GM12878 (cell line): ENCODE data around the gene DHX30. TPM values are rescaled to one million over a fixed set of nuclear protein-coding genes. Genes with fewer than 3 reads are reported as not detected.

Source experiments
- ATAC-seq: fragments of 200-7000 bp; cut with Tn5 transposase; 3 replicates; pipeline ENCODE4 v1.9.1; 2020; ENCODE audit warnings: mild to moderate bottlenecking, moderate library complexity
- BruUV-seq: library from RNA; stranded (reverse); fragments of 400-500 nt; replicated peaks from 2 replicates; lab custom pipeline; 2021; lab: Mats Ljungman, UMichigan
- CTCF ChIA-PET: fragments of 300-600 bp; sonication (Branson Sonifier 250); formaldehyde crosslinking; extraction: SDS; loops from one replicate; lab custom pipeline; 2021; ENCODE audit warnings: inconsistent platforms; lab: Yijun Ruan, JAX
- POLR2A ChIA-PET: fragments of 350-600 bp; formaldehyde crosslinking; extraction: SDS; loops from one replicate; lab custom pipeline; 2021; ENCODE audit warnings: inconsistent platforms; lab: Charles Lee
- RAD21 ChIA-PET: fragments of 300-600 bp; sonication (Branson Sonifier 250); formaldehyde crosslinking; loops from one replicate; lab custom pipeline; 2023; ENCODE audit warnings: antibody characterized with exemption; ENCODE audit not compliant: unreplicated experiment; lab: Charles Lee
- SMC1A ChIA-PET: fragments of 300-600 bp; sonication (Branson Sonifier 250); formaldehyde crosslinking; loops from one replicate; lab custom pipeline; 2023; ENCODE audit not compliant: unreplicated experiment, uncharacterized antibody; lab: Charles Lee
- DNase-seq: peaks from one replicate; pipeline ENCODE4 v3.0.0-alpha.2; 2011; ENCODE audit warnings: low read depth, low spot score
- FAIRE-seq: peaks from 3 replicates; lab custom pipeline; 2011; peaks lifted over from hg19 to GRCh38; lab: Jason Lieb, UNC
- H2AFZ ChIP-seq: 2 replicates; pipeline ENCODE4 v1.6.0; 2011; ENCODE audit warnings: low read depth, low read length, control low read depth; ENCODE audit not compliant: control insufficient read depth
- H3K27ac ChIP-seq: 2 replicates; pipeline ENCODE4 v1.5.1; 2011; ENCODE audit warnings: control low read depth; ENCODE audit not compliant: control insufficient read depth, insufficient read depth
- H3K27me3 ChIP-seq, 2 experiments: replicated peaks in 1 of 2; 2 replicates each; pipeline versions ENCODE4 v1.6.0 to v1.6.1; 2011; ENCODE audit warnings: low read length in 1 of 2; ENCODE audit not compliant: control insufficient read depth in 2 of 2, insufficient read depth in 2 of 2
- H3K36me3 ChIP-seq, 2 experiments: 2 replicates each; pipeline ENCODE4 v1.5.1; 2011; ENCODE audit warnings: low read length in 1 of 2; ENCODE audit not compliant: control insufficient read depth in 2 of 2, insufficient read depth in 2 of 2
- H3K4me1 ChIP-seq: 2 replicates; pipeline ENCODE4 v1.6.1; 2011; ENCODE audit warnings: mild to moderate bottlenecking, low read length, moderate library complexity, mixed read lengths; ENCODE audit not compliant: control insufficient read depth, insufficient read depth
- H3K4me2 ChIP-seq: 2 replicates; pipeline ENCODE4 v1.6.0; 2011; ENCODE audit warnings: control low read depth; ENCODE audit not compliant: control insufficient read depth, insufficient read depth
- H3K4me3 ChIP-seq: fragments of 200-600 bp; sonication (generic); 2 replicates; pipeline ENCODE4 v1.5.1; 2016
- H3K79me2 ChIP-seq: 2 replicates; pipeline ENCODE4 v1.6.0; 2011; ENCODE audit warnings: low read length; ENCODE audit not compliant: control insufficient read depth, insufficient read depth
- H3K9ac ChIP-seq: 2 replicates; pipeline ENCODE4 v1.8.0; 2011; ENCODE audit warnings: low read length, control low read depth, mixed read lengths; ENCODE audit not compliant: control insufficient read depth, insufficient read depth
- H3K9me3 ChIP-seq: replicated peaks from 3 replicates; pipeline ENCODE4 v1.5.1; 2011; ENCODE audit warnings: mild to moderate bottlenecking, low read length; ENCODE audit not compliant: control insufficient read depth, insufficient read depth
- H4K20me1 ChIP-seq: 2 replicates; pipeline ENCODE4 v1.6.0; 2011; ENCODE audit not compliant: control insufficient read depth, insufficient read depth
- BCLAF1 ChIP-seq: fragments of 450-650 bp; IDR thresholded peaks from 2 replicates; pipeline ENCODE4 v1.6.1; 2017; ENCODE audit warnings: antibody characterized with exemption, mild to moderate bottlenecking, moderate library complexity
- CBX5 ChIP-seq: sonication (generic); IDR thresholded peaks from 2 replicates; pipeline ENCODE4 v1.6.1; 2016; ENCODE audit warnings: low read depth, moderate library complexity, mild to moderate bottlenecking, inconsistent platforms
- EP300 ChIP-seq, 2 experiments: fragments of 150-350 bp in 1 of 2; IDR thresholded peaks; 2 replicates each; pipeline ENCODE4 v1.6.1; 2011 to 2012; ENCODE audit warnings: low read depth in 2 of 2, low read length in 2 of 2, borderline replicate concordance in 1 of 2, improper control_type of control experiment in 1 of 2, inconsistent platforms in 1 of 2; ENCODE audit not compliant: control insufficient read depth in 1 of 2
- ETV6 ChIP-seq, 2 experiments: fragments of 450-650 bp in 1 of 2; IDR thresholded peaks in 1 of 2; conservative IDR thresholded peaks in 1 of 2; 2 replicates each; pipeline ENCODE4 v1.6.1; 2014; ENCODE audit warnings: antibody characterized with exemption in 1 of 2, borderline replicate concordance in 1 of 2, low read depth in 1 of 2, mild to moderate bottlenecking in 1 of 2, moderate library complexity in 1 of 2
- IRF4 ChIP-seq: IDR thresholded peaks from 2 replicates; pipeline ENCODE4 v1.6.1; 2011; ENCODE audit warnings: low read depth, low read length
- MEF2B ChIP-seq: fragments of 450-650 bp; IDR thresholded peaks from 2 replicates; pipeline ENCODE4 v1.6.1; 2018; ENCODE audit warnings: mild to moderate bottlenecking, moderate library complexity; ENCODE audit not compliant: partially characterized antibody, poor library complexity, severe bottlenecking
- MTA3 ChIP-seq: IDR thresholded peaks from 2 replicates; pipeline ENCODE4 v1.6.1; 2012; ENCODE audit warnings: low read length, inconsistent platforms, borderline replicate concordance
- SMC3 ChIP-seq: IDR thresholded peaks from 2 replicates; pipeline ENCODE4 v1.6.1; 2011; ENCODE audit warnings: low read length, improper control_type of control experiment, borderline replicate concordance
- SRF ChIP-seq, 2 experiments: IDR thresholded peaks; 2 replicates each; pipeline ENCODE4 v1.6.1; 2011; ENCODE audit warnings: low read depth in 2 of 2, low read length in 2 of 2, mild to moderate bottlenecking in 1 of 2, moderate library complexity in 1 of 2
- WGBS: methylation state at CpG from one replicate; pipeline ENCODE4 v1.1.6; 2016; ENCODE audit warnings: low lambda C conversion rate; ENCODE audit not compliant: insufficient replicate concordance, insufficient coverage; ENCODE audit errors: missing lambda C conversion rate; 5-methylcytosine and 5-hydroxymethylcytosine counted together
- in situ Hi-C: fragments of 300-500 bp; cut with MboI; formaldehyde crosslinking; loops from 9 replicates; pipeline ENCODE4 v1.14.3; 2018; ENCODE audit warnings: mixed read lengths
- intact Hi-C: fragments of 100-400 bp; cut with micrococcal nuclease; formaldehyde crosslinking; loops from one replicate; pipeline ENCODE4 v1.14.2; 2022; ENCODE audit not compliant: unreplicated experiment
- polyA plus RNA-seq, 11 experiments: library from polyadenylated mRNA; depleted of rRNA in 4 of 11; unstranded in 6 of 11; stranded (reverse) in 5 of 11; fragments of >200 nt; fragmentation: Nextera tagmentation in 4 of 11; fragmentation: Illumina TruSeq in 1 of 11; extraction: Ambion mirVana in 4 of 11; extraction: Trizol in 1 of 11; gene quantifications; 1 replicate in 1 of 11; 2 replicates in 10 of 11; pipeline versions ENCODE4 v1.2.1 to v1.2.3, GENCODE V29; 2011 to 2016; ENCODE audit warnings: inconsistent platforms in 2 of 11, missing spikeins in 2 of 11, low read depth in 1 of 11
- total RNA-seq, 4 experiments: library from RNA; depleted of rRNA in 3 of 4; stranded (reverse); fragments of >200 nt in 3 of 4; fragmentation: Illumina TruSeq in 1 of 4; extraction: Trizol in 1 of 4; gene quantifications; 2 replicates each; pipeline versions ENCODE4 v1.2.1 to v1.2.3, GENCODE V29; 2013 to 2021
- TF ChIP-seq, protein P1 (sequence below): fragments of 450-650 bp; IDR thresholded peaks from 2 replicates; pipeline ENCODE4 v1.6.1; 2018; ENCODE audit warnings: borderline replicate concordance, mild to moderate bottlenecking; ENCODE audit not compliant: partially characterized antibody
- TF ChIP-seq, protein P2 (sequence below): fragments of 450-650 bp; formaldehyde crosslinking; IDR thresholded peaks from 2 replicates; pipeline ENCODE4 v1.5.0; 2022; ENCODE audit warnings: mild to moderate bottlenecking, missing genetic modification characterization
- TF ChIP-seq, protein P3 (sequence below): IDR thresholded peaks from 2 replicates; pipeline ENCODE4 v1.6.1; 2011; ENCODE audit warnings: borderline replicate concordance, low read depth, mild to moderate bottlenecking, moderate library complexity, low read length; ENCODE audit not compliant: insufficient read depth, poor library complexity, severe bottlenecking

Gene DHX30
- total and polyA plus RNA-seq, 10 of the 15 experiments (the other 5 are each of a cell fraction or from before 2014, with no cell fraction given), result 9.5 to 75.3 (median 47.8) TPM

DNA sequence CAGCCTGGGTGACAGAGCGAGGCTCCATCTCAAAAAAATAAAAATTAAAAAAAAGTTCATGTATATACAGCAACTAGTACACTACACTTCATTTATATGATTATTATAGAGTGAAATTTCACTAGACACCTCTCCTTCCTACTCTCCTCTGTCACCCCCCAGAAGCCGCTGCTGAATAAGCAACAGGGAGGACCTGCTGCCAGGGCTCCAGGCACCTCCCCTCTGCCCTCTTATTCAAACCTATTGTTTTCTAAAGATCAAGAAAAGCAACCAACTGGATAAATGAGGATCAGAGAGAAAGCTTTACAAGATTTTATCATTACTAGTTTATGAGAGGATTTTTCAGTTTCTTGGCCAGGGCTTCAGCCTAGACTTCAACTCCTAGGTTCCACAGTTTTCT, 71.5 kb downstream of the DHX30 start:
- in situ Hi-C loops, result no loop called here
- H3K27ac ChIP-seq, result no peak overlapping the region
- no peaks in the 10 kb centered on the region for H3K27me3 ChIP-seq
- POLR2A ChIA-PET, result no interaction called here
- no peaks in the 10 kb centered on the region for H3K79me2 ChIP-seq
- peaks cover 14 to 22% of the 10 kb centered on the region in 2 experiments for H3K36me3 ChIP-seq
- no peaks in the 10 kb centered on the region for H3K9me3 ChIP-seq
- SMC1A ChIA-PET, result interaction anchor here (1.1 to 1.2 kb wide), 2 partner anchors 16 to 37 kb away, joined by 3 read pairs; no protein-coding TSS in a partner anchor
- no peaks in the 10 kb centered on the region for H3K4me1 ChIP-seq
- intact Hi-C loops, result no loop called here
- H3K4me2 ChIP-seq, result no peak overlapping the region
- BruUV-seq, result no TSS peak
- no peak for FAIRE-seq
- no peak for ATAC-seq
- CTCF ChIA-PET, result interaction anchor here (0.9 to 1.5 kb wide), 4 partner anchors 12 to 277 kb away, joined by 3 to 4 read pairs (median 3); no protein-coding TSS in a partner anchor
- no peak overlapping the region for H3K9ac ChIP-seq
- no peak for DNase-seq
- no peak overlapping the region for H3K4me3 ChIP-seq
- RAD21 ChIA-PET, result interaction anchor here (1.9 kb wide), 1 partner anchor 116 kb away, joined by 4 read pairs; no protein-coding TSS in a partner anchor
- H2AFZ ChIP-seq, result no peak overlapping the region
- WGBS, result 94% methylated on average over 2 of the region's 2 CpGs
- no peaks in the 10 kb centered on the region for H4K20me1 ChIP-seq
- TF ChIP-seq BCLAF1, result no peak
- no peak for TF ChIP-seq CBX5
- TF ChIP-seq, protein P1, sequence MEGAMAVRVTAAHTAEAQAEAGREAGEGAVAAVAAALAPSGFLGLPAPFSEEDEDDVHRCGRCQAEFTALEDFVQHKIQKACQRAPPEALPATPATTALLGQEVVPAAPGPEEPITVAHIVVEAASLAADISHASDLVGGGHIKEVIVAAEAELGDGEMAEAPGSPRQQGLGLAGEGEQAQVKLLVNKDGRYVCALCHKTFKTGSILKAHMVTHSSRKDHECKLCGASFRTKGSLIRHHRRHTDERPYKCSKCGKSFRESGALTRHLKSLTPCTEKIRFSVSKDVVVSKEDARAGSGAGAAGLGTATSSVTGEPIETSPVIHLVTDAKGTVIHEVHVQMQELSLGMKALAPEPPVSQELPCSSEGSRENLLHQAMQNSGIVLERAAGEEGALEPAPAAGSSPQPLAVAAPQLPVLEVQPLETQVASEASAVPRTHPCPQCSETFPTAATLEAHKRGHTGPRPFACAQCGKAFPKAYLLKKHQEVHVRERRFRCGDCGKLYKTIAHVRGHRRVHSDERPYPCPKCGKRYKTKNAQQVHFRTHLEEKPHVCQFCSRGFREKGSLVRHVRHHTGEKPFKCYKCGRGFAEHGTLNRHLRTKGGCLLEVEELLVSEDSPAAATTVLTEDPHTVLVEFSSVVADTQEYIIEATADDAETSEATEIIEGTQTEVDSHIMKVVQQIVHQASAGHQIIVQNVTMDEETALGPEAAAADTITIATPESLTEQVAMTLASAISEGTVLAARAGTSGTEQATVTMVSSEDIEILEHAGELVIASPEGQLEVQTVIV, result no peak
- TF ChIP-seq ETV6 (conservative IDR thresholded peaks at IDR 0.05 in 1 of 2, IDR thresholded peaks at IDR 0.05 in 1 of 2; ENCODE audit: borderline replicate concordance in 1 of 2, low read depth in 1 of 2), result no peak
- no peak for TF ChIP-seq MTA3
- no peak for TF ChIP-seq EP300 (IDR thresholded peaks at IDR 0.05; ENCODE audit: borderline replicate concordance in 1 of 2, control insufficient read depth in 1 of 2, low read depth in 2 of 2, low read length in 2 of 2)
- TF ChIP-seq, protein P2, sequence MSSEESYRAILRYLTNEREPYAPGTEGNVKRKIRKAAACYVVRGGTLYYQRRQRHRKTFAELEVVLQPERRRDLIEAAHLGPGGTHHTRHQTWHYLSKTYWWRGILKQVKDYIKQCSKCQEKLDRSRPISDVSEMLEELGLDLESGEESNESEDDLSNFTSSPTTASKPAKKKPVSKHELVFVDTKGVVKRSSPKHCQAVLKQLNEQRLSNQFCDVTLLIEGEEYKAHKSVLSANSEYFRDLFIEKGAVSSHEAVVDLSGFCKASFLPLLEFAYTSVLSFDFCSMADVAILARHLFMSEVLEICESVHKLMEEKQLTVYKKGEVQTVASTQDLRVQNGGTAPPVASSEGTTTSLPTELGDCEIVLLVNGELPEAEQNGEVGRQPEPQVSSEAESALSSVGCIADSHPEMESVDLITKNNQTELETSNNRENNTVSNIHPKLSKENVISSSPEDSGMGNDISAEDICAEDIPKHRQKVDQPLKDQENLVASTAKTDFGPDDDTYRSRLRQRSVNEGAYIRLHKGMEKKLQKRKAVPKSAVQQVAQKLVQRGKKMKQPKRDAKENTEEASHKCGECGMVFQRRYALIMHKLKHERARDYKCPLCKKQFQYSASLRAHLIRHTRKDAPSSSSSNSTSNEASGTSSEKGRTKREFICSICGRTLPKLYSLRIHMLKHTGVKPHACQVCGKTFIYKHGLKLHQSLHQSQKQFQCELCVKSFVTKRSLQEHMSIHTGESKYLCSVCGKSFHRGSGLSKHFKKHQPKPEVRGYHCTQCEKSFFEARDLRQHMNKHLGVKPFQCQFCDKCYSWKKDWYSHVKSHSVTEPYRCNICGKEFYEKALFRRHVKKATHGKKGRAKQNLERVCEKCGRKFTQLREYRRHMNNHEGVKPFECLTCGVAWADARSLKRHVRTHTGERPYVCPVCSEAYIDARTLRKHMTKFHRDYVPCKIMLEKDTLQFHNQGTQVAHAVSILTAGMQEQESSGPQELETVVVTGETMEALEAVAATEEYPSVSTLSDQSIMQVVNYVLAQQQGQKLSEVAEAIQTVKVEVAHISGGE (CRISPR knock-in tag), result no peak
- TF ChIP-seq SRF (IDR thresholded peaks at IDR 0.05; ENCODE audit: low read depth in 2 of 2, low read length in 2 of 2), result no peak
- no peak for TF ChIP-seq MEF2B
- no peak for TF ChIP-seq SMC3
- no peak for TF ChIP-seq IRF4
- TF ChIP-seq, protein P3, sequence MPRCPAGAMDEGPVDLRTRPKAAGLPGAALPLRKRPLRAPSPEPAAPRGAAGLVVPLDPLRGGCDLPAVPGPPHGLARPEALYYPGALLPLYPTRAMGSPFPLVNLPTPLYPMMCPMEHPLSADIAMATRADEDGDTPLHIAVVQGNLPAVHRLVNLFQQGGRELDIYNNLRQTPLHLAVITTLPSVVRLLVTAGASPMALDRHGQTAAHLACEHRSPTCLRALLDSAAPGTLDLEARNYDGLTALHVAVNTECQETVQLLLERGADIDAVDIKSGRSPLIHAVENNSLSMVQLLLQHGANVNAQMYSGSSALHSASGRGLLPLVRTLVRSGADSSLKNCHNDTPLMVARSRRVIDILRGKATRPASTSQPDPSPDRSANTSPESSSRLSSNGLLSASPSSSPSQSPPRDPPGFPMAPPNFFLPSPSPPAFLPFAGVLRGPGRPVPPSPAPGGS, result no peak
